Fibroblast of lung (primary cell): ENCODE measurements around the gene CHRNA1. TPM values are rescaled to one million over a fixed set of nuclear protein-coding genes. Genes with fewer than 3 reads are reported as not detected.

Experiments used
- DNase-seq, 2 donors: peaks; one replicate each; pipeline versions ENCODE4 v3.0.0 to v3.0.0-alpha.2; 2010; ENCODE audit warnings: low read depth in 2 of 2
- H2AFZ ChIP-seq: 2 replicates; pipeline ENCODE4 v1.5.1; 2012; ENCODE audit warnings: low read length, control low read depth, inconsistent platforms
- H3K27ac ChIP-seq: 2 replicates; pipeline ENCODE4 v1.5.1; 2011; ENCODE audit warnings: low read length, control low read depth; ENCODE audit not compliant: insufficient read depth
- H3K27me3 ChIP-seq: 2 replicates; pipeline ENCODE4 v1.5.1; 2011; ENCODE audit warnings: mild to moderate bottlenecking, low read length; ENCODE audit not compliant: control insufficient read depth, insufficient read depth
- H3K36me3 ChIP-seq: 2 replicates; pipeline ENCODE4 v1.5.1; 2011; ENCODE audit warnings: low read length; ENCODE audit not compliant: control insufficient read depth, insufficient read depth
- H3K4me1 ChIP-seq: 2 replicates; pipeline ENCODE4 v1.5.1; 2011; ENCODE audit warnings: low read length; ENCODE audit not compliant: control insufficient read depth, insufficient read depth; ENCODE audit errors: extremely low read depth
- H3K4me2 ChIP-seq: 2 replicates; pipeline ENCODE4 v1.5.1; 2011; ENCODE audit warnings: low read length, control low read depth; ENCODE audit not compliant: insufficient read depth; ENCODE audit errors: extremely low read depth
- H3K4me3 ChIP-seq, 4 experiments: fragments of 200-600 bp in 1 of 4; sonication (generic) in 1 of 4; replicated peaks in 1 of 4; 2 replicates each; pipeline ENCODE4 v1.5.1; 2011 to 2016; ENCODE audit warnings: low read length in 4 of 4, low read depth in 3 of 4, mild to moderate bottlenecking in 3 of 4, control low read depth in 2 of 4, inconsistent platforms in 1 of 4, mixed read lengths in 1 of 4; ENCODE audit not compliant: insufficient read depth in 1 of 4; ENCODE audit errors: control extremely low read depth in 1 of 4
- H3K79me2 ChIP-seq: 2 replicates; pipeline ENCODE4 v1.5.1; 2012; ENCODE audit warnings: mild to moderate bottlenecking, low read length, inconsistent platforms; ENCODE audit not compliant: control insufficient read depth, insufficient read depth
- H3K9ac ChIP-seq: 2 replicates; pipeline ENCODE4 v1.5.1; 2011; ENCODE audit warnings: mild to moderate bottlenecking, low read length, control low read depth; ENCODE audit not compliant: insufficient read depth
- H3K9me3 ChIP-seq: 2 replicates; pipeline ENCODE4 v1.5.1; 2012; ENCODE audit warnings: low read depth, low read length; ENCODE audit not compliant: control insufficient read depth, insufficient read depth
- H4K20me1 ChIP-seq: 2 replicates; pipeline ENCODE4 v1.5.1; 2011; ENCODE audit warnings: low read length; ENCODE audit not compliant: control insufficient read depth, insufficient read depth; ENCODE audit errors: extremely low read depth
- CTCF ChIP-seq, 2 donors: IDR thresholded peaks in 1 of 2; conservative IDR thresholded peaks in 1 of 2; 1 replicate in 1 of 2; 2 replicates in 1 of 2; pipeline ENCODE4 v1.5.1; 2011 to 2012; ENCODE audit warnings: low read length in 2 of 2, control low read depth in 1 of 2, inconsistent platforms in 1 of 2, low read depth in 1 of 2, mild to moderate bottlenecking in 1 of 2
- EZH2 ChIP-seq: IDR thresholded peaks from 2 replicates; pipeline ENCODE4 v1.5.1; 2012; ENCODE audit warnings: low read length, control low read depth, mild to moderate bottlenecking; ENCODE audit errors: missing control alignments
- polyA plus RNA-seq, 2 donors: library from polyadenylated mRNA; depleted of rRNA in 1 of 2; stranded (reverse) in 1 of 2; unstranded in 1 of 2; fragments of >200 nt; gene quantifications; 2 replicates each; pipeline ENCODE4 v1.2.1, GENCODE V29; 2011 to 2012; ENCODE audit warnings: missing spikeins in 1 of 2
- total RNA-seq: library from RNA; depleted of rRNA; stranded (reverse); fragments of >200 nt; gene quantifications from 2 replicates; pipeline ENCODE4 v1.2.1, GENCODE V29; 2014

The CHRNA1 gene
- total and polyA plus RNA-seq, 2 donors (not counting 1 experiment from before 2014, with no cell fraction given): 0.33 to 1.1 TPM

GRCh38 chr2:174781996-174782395 is 17.7 kb upstream of the CHRNA1 start:
- no peak overlapping the region for H2AFZ ChIP-seq
- no peak overlapping the region for H3K4me3 ChIP-seq
- no peaks in the 10 kb centered on the region for H3K36me3 ChIP-seq
- no peak for DNase-seq
- no peaks in the 10 kb centered on the region for H4K20me1 ChIP-seq
- H3K9me3 ChIP-seq: no peaks in the 10 kb centered on the region
- no peak for TF ChIP-seq EZH2
- TF ChIP-seq CTCF (conservative IDR thresholded peaks at IDR 0.05 in 1 of 2, IDR thresholded peaks at IDR 0.05 in 1 of 2; ENCODE audit: low read depth in 1 of 2, low read length in 2 of 2): no peak
- peaks cover 40% of the 10 kb centered on the region for H3K4me1 ChIP-seq
- H3K27me3 ChIP-seq: no peaks in the 10 kb centered on the region
- no peak overlapping the region for H3K27ac ChIP-seq
- peak overlapping the region; percentile 25 for H3K4me2 ChIP-seq
- H3K79me2 ChIP-seq: no peaks in the 10 kb centered on the region
- no peak overlapping the region for H3K9ac ChIP-seq

- peaks cover 40% of the 10 kb centered on the region for H3K4me1 ChIP-seq
- H3K79me2 ChIP-seq: no peaks in the 10 kb centered on the region
- no peak overlapping the region for H3K27ac ChIP-seq
- H2AFZ ChIP-seq: no peak overlapping the region
- no peaks in the 10 kb centered on the region for H4K20me1 ChIP-seq
- no peak overlapping the region for H3K9ac ChIP-seq
- no peaks in the 10 kb centered on the region for H3K9me3 ChIP-seq
- no peak overlapping the region for H3K4me2 ChIP-seq
- no peaks in the 10 kb centered on the region for H3K36me3 ChIP-seq
- H3K4me3 ChIP-seq: no peak overlapping the region
- no peaks in the 10 kb centered on the region for H3K27me3 ChIP-seq
- TF ChIP-seq CTCF (conservative IDR thresholded peaks at IDR 0.05 in 1 of 2, IDR thresholded peaks at IDR 0.05 in 1 of 2; ENCODE audit: low read depth in 1 of 2, low read length in 2 of 2) (no peak), EZH2 (no peak)
- DNase-seq: no peak
These were observed 17.0 kb upstream of the CHRNA1 start for GRCh38 chr2:174781298-174781697.

- Histone ChIP-seq H3K79me2 (no peaks in the 10 kb centered on the region), H3K27ac (no peak overlapping the region), H3K4me3 (no peak overlapping the region), H3K27me3 (no peaks in the 10 kb centered on the region), H3K4me1 (peaks cover 41% of the 10 kb centered on the region), H3K36me3 (no peaks in the 10 kb centered on the region), H2AFZ (no peak overlapping the region), H3K9me3 (no peaks in the 10 kb centered on the region), H3K9ac (no peak overlapping the region), H4K20me1 (no peaks in the 10 kb centered on the region), H3K4me2 (no peak overlapping the region)
- TF ChIP-seq CTCF (conservative IDR thresholded peaks at IDR 0.05 in 1 of 2, IDR thresholded peaks at IDR 0.05 in 1 of 2; ENCODE audit: low read depth in 1 of 2, low read length in 2 of 2): no peak
- no peak for TF ChIP-seq EZH2
- peak in 1 of 2 donors; percentile 65 for DNase-seq
These were observed 16.6 kb upstream of the CHRNA1 start for GRCh38 chr2:174780856-174781255.
